OCI-LY1 (cell line): Measurements from ENCODE around the gene DUS2.

Experiments used
- H2AFZ ChIP-seq: fragments of 200-600 bp; sonication (generic), shearing (Covaris generic); 2 replicates; pipeline ENCODE4 v1.6.0; 2014; ENCODE audit warnings: antibody characterized with exemption, mild to moderate bottlenecking, low read length
- H3F3A ChIP-seq: fragments of 200-600 bp; sonication (generic), shearing (Covaris generic); 2 replicates; pipeline ENCODE4 v1.6.0; 2014; ENCODE audit warnings: mild to moderate bottlenecking, antibody characterized with exemption, low read length, moderate library complexity; ENCODE audit not compliant: insufficient read depth
- H3K27ac ChIP-seq: fragments of 200-600 bp; sonication (generic); 2 replicates; pipeline ENCODE4 v1.5.1; 2014; ENCODE audit warnings: low read length, mixed run types, mild to moderate bottlenecking, low read depth; ENCODE audit not compliant: poor library complexity, severe bottlenecking
- H3K27me3 ChIP-seq: fragments of 200-600 bp; sonication (generic); 2 replicates; pipeline ENCODE4 v1.6.0; 2014; ENCODE audit warnings: antibody characterized with exemption, mild to moderate bottlenecking, low read length, moderate library complexity; ENCODE audit not compliant: insufficient read depth
- H3K36me3 ChIP-seq: fragments of 200-600 bp; sonication (generic); 2 replicates; pipeline ENCODE4 v1.6.1; 2014; ENCODE audit warnings: mild to moderate bottlenecking, antibody characterized with exemption, low read length, moderate library complexity, mixed read lengths; ENCODE audit not compliant: insufficient read depth
- H3K4me1 ChIP-seq: fragments of 200-600 bp; sonication (generic); 2 replicates; pipeline ENCODE4 v1.5.1; 2014; ENCODE audit warnings: mild to moderate bottlenecking, low read length, moderate library complexity; ENCODE audit not compliant: insufficient read depth, severe bottlenecking
- H3K4me2 ChIP-seq: fragments of 200-600 bp; sonication (generic), shearing (Covaris generic); 2 replicates; pipeline ENCODE4 v1.6.1; 2014; ENCODE audit warnings: low read length
- H3K4me3 ChIP-seq: fragments of 200-600 bp; sonication (generic); 2 replicates; pipeline ENCODE4 v1.5.1; 2014; ENCODE audit warnings: low read length, low read depth, mild to moderate bottlenecking, mixed read lengths; ENCODE audit not compliant: poor library complexity, severe bottlenecking
- H3K79me2 ChIP-seq: fragments of 200-600 bp; shearing (Covaris generic); 2 replicates; pipeline ENCODE4 v1.6.1; 2016; ENCODE audit warnings: mixed run types, low read length, mixed read lengths; ENCODE audit not compliant: insufficient read depth
- H3K9ac ChIP-seq: fragments of 200-600 bp; sonication (generic), shearing (Covaris generic); 2 replicates; pipeline ENCODE4 v1.6.1; 2014; ENCODE audit warnings: mild to moderate bottlenecking, low read length, mixed read lengths
- H3K9me2 ChIP-seq: fragments of 200-600 bp; sonication (generic), shearing (Covaris generic); 2 replicates; pipeline ENCODE4 v1.6.1; 2014; ENCODE audit warnings: low read depth, mild to moderate bottlenecking, low read length, mixed read lengths
- H3K9me3 ChIP-seq: fragments of 200-600 bp; shearing (Covaris generic); 2 replicates; pipeline ENCODE4 v1.6.1; 2014; ENCODE audit warnings: low read length, mixed read lengths
- H4K20me1 ChIP-seq: fragments of 200-600 bp; sonication (generic), shearing (Covaris generic); 2 replicates; pipeline ENCODE4 v1.6.0; 2016; ENCODE audit warnings: mild to moderate bottlenecking, low read length; ENCODE audit not compliant: insufficient read depth
- EZH2 ChIP-seq: fragments of 200-600 bp; sonication (generic), shearing (Covaris generic); IDR thresholded peaks from 2 replicates; pipeline ENCODE4 v1.8.0; 2017; ENCODE audit warnings: borderline replicate concordance, mixed run types, mild to moderate bottlenecking, antibody characterized with exemption, low read length, moderate library complexity, mixed read lengths
- TF ChIP-seq, protein P1 (sequence below): fragments of 200-600 bp; sonication (generic), shearing (Covaris generic); IDR thresholded peaks from 2 replicates; pipeline ENCODE4 v1.5.1; 2017; ENCODE audit warnings: mild to moderate bottlenecking, antibody characterized with exemption, low read length, moderate library complexity, mixed read lengths

DUS2 gene

DNA sequence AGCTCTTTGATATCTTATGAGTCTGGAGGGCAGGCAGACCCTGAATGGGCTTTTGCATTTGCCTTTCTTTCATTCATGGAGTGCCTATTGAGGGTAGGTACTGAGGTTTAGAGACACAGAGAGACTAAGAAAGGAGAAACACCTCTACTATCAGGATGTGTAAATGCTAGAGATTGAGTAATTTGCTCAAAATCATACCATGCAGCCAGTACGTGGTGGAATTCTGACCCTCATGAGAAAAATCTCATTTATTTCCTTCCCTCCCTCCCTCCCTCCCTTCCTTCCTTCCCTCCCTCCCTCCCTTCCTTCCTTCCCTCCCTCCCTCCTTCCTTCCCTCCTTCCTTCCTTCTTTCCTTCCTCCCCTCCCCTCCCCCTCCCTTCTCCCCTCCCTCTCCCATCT lies 43.7 kb downstream of the DUS2 start:
- Histone ChIP-seq H3K4me3 (no peak overlapping the region), H3K9me2 (no peaks in the 10 kb centered on the region), H3K27me3 (no peaks in the 10 kb centered on the region), H3K9ac (no peak overlapping the region), H3K4me1 (peaks cover 17% of the 10 kb centered on the region), H3F3A (no peaks in the 10 kb centered on the region), H3K36me3 (peaks cover 49% of the 10 kb centered on the region), H3K9me3 (no peaks in the 10 kb centered on the region), H3K79me2 (no peaks in the 10 kb centered on the region), H4K20me1 (no peaks in the 10 kb centered on the region), H3K4me2 (no peak overlapping the region), H3K27ac (no peak overlapping the region), H2AFZ (no peak overlapping the region)
- TF ChIP-seq EZH2 = no peak
- TF ChIP-seq, protein P1, sequence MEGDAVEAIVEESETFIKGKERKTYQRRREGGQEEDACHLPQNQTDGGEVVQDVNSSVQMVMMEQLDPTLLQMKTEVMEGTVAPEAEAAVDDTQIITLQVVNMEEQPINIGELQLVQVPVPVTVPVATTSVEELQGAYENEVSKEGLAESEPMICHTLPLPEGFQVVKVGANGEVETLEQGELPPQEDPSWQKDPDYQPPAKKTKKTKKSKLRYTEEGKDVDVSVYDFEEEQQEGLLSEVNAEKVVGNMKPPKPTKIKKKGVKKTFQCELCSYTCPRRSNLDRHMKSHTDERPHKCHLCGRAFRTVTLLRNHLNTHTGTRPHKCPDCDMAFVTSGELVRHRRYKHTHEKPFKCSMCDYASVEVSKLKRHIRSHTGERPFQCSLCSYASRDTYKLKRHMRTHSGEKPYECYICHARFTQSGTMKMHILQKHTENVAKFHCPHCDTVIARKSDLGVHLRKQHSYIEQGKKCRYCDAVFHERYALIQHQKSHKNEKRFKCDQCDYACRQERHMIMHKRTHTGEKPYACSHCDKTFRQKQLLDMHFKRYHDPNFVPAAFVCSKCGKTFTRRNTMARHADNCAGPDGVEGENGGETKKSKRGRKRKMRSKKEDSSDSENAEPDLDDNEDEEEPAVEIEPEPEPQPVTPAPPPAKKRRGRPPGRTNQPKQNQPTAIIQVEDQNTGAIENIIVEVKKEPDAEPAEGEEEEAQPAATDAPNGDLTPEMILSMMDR = no peak

DNA sequence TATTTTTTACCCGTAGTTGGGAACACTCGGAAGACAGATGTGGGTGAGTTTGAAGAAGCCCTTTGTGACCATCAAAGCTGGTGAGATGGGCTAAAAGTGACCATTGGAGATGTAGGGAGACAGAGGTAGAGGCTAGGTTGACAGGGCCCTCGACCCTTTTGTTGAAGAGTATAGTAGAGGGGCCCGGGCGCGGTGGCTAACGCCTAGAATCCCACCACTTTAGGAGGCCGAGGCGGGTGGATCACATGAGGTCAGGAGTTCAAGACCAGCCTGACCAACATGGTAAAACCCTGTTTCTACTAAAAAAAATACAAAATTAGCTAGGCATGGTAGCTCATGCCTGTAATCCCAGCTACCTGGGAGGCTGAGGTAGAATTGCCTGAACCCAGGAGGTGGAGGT lies 45.8 kb downstream of the DUS2 start:
- no peak for TF ChIP-seq EZH2
- TF ChIP-seq, protein P1 = no peak
- no peak overlapping the region for H3K9ac ChIP-seq
- H3K79me2 ChIP-seq = no peaks in the 10 kb centered on the region
- peaks cover 57% of the 10 kb centered on the region for H3K36me3 ChIP-seq
- H3K9me3 ChIP-seq = no peaks in the 10 kb centered on the region
- H3K4me2 ChIP-seq = no peak overlapping the region
- no peaks in the 10 kb centered on the region for H4K20me1 ChIP-seq
- H3K27ac ChIP-seq = no peak overlapping the region
- no peaks in the 10 kb centered on the region for H3K27me3 ChIP-seq
- H3K4me1 ChIP-seq = peaks cover 21% of the 10 kb centered on the region
- no peak overlapping the region for H2AFZ ChIP-seq
- H3K9me2 ChIP-seq = no peaks in the 10 kb centered on the region
- no peak overlapping the region for H3K4me3 ChIP-seq
- no peaks in the 10 kb centered on the region for H3F3A ChIP-seq

DNA sequence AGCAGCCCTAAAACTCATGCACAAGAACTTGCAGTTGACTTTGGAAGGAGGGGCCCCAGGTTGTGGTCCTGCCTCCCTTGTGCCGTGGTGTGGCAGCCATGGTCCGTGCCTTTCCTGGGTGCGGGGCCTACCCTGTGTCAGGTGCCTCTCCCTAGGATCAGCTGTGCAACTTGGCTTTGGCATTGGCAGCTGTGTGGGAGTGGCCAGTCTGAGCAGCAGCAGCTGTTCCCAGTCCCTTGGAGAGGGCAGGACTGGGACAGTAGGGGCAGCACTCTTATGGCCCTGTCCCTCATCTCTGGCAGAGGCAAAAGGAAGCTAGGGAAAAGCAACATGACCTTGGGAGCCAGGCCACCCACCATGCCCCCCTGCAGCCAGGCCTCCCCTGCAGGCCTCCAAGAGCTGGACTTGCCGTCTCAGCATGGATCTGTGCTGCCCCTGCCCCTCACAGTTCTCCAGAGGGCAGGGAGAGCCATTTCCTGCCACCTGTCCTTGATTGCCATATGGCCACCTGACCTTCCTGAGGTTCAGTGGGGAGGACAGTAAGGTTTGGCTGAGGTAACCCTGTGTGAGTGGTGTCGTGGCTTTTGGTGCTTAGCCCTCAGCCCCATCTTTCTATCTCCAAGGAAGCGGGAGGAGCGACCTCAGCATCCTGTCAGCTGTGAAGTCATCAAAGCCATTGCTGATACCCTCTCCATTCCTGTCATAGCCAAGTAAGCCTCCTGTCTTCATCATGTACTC lies 46.6 kb downstream of the DUS2 start:
- H3K36me3 ChIP-seq = peaks cover 56% of the 10 kb centered on the region
- H3K4me3 ChIP-seq = no peak overlapping the region
- peaks cover 28% of the 10 kb centered on the region for H3K4me1 ChIP-seq
- no peak overlapping the region for H3K9ac ChIP-seq
- H2AFZ ChIP-seq = no peak overlapping the region
- no peaks in the 10 kb centered on the region for H3K9me2 ChIP-seq
- H3K79me2 ChIP-seq = no peaks in the 10 kb centered on the region
- no peak overlapping the region for H3K27ac ChIP-seq
- H3F3A ChIP-seq = no peaks in the 10 kb centered on the region
- H3K4me2 ChIP-seq = no peak overlapping the region
- no peaks in the 10 kb centered on the region for H3K27me3 ChIP-seq
- H3K9me3 ChIP-seq = no peaks in the 10 kb centered on the region
- H4K20me1 ChIP-seq = no peaks in the 10 kb centered on the region
- no peak for TF ChIP-seq EZH2
- TF ChIP-seq, protein P1 = no peak
